Right renal cortex interstitium (tissue), 3 donors: Measurements from ENCODE around the gene ADGRD1. TPM values are rescaled to one million over a fixed set of nuclear protein-coding genes. Genes with fewer than 3 reads are reported as not detected.
"Not testable (repeated sequence)": the region's sequence is repeated elsewhere in the genome, so short reads cannot be mapped to it uniquely, and the experiment has no call there.

Experiments
- DNase-seq, 3 donors: peaks; one replicate each; pipeline ENCODE4 v3.0.0-alpha.2; 2013; ENCODE audit warnings: low read depth in 3 of 3, low spot score in 2 of 3
- polyA plus RNA-seq, 3 donors: library from polyadenylated mRNA; unstranded; fragments of 120-200 nt; gene quantifications; one replicate each; pipeline ENCODE4 v1.2.1, GENCODE V29; 2013; ENCODE audit not compliant: insufficient read length in 3 of 3

The ADGRD1 gene
- polyA plus RNA-seq, 3 donors = 12.5 to 15.5 (median 14.5) TPM

- DNase-seq = no peak
These were observed 16.6 kb upstream of the ADGRD1 start for GRCh38 chr12:130937063-130937462.

GRCh38 chr12:130937546-130937945, 16.2 kb upstream of the ADGRD1 start:
- not testable (repeated sequence) for DNase-seq

DNA sequence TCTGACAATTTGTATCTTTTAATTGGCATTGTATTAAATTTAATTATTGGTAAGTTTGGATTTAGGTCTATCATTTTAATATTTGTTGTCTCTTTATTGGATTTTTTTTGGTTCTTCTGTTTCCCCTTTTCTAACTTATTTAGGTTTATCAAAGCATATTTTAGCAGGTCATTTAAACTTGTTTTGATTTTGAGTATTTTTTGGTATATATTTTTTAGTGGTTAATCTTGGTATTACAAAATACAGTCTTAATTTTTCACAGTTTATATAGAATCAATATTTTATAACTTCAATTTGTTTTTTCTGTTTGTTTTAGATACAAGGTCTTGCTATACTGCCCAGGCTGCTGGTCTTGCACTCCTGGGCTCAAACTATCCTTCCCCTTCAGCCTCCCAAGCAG, 15.5 kb upstream of the ADGRD1 start:
- DNase-seq = no peak

GRCh38 chr12:130944878-130945277, 8.8 kb upstream of the ADGRD1 start:
- no peak for DNase-seq

DNA sequence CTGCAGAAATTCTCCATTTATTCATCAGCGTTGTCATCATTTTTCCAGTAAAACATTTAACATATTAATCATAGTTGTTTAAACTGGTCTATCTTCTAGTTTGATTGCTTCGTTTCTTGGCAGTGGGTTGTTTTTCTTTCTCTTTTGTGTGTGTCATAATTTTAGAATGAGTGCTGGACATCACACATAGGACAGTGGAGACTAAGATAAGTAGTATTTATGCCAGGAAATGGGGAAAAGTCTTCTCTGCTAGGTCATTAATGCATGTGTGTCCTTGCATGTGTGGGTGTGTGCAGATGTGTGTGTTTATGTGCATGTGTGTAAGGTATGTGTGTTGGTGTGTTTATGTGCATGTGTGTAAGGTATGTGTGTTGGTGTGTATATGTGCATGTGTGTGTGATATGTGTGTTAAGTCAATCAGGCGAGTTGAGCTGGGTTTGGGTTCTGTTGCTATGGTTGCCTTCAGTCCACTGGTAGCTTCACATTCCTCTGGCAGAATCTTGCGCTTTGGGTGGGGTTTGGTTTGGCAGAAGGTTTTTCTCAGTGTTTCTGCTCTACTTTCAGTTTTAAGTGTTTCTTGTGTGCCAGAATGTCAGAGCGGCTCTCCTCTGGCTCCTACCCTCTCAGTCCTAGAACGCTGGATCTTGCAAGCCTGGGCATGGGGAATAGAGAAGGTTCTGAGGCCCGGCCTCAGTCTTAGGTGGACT, 7.8 kb upstream of the ADGRD1 start:
- no peak for DNase-seq

DNA sequence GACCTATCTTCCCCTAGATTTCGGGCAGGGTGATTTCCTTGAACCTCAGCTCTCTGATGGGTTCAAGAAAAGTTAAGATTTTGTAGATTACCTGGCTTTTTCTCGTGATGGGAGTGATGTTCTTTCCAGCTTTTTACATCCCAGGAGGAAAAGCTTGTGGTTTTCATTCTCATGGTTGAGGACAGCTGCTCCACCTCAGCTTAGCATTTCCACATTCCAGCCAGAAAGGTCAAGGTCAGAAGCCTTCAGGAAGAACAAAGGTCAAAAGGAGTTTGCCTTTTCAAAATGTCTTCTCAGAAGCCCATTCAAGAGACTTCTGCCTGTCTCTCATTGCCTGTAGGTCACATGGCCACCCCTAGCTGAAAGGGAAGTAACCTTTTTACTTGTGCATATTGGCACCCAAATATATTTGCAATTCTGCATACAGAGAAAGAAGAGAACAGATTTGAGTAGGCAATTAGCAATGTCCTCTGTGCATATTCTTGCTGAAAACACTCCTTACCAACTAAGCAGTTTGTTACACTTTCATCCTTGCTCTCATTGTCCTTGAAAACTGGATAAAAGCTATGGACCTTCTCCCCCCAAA, 6.6 kb upstream of the ADGRD1 start:
- DNase-seq = no peak

- no peak for DNase-seq
These were observed 5.6 kb upstream of the ADGRD1 start for GRCh38 chr12:130948136-130948535.

DNA sequence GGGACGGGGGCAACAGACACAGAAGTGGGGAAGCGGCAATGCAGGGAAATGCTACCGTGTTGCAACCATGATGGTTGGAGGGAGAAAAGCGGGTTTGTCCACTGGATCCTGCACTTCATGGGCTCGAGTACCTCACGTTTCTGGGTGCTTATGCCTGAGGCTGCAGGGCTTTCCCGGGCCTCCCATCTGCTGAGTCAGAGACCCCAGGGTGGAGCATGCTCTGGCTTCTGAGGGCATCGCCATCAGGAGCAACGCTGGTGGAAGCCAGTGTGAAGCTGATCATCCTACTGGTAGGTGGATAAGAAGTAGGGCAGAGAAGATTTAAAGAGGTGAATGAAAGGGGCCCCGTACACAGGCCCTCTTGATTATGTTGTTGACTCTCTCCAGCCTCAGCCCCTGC, 5.0 kb upstream of the ADGRD1 start:
- no peak for DNase-seq

GRCh38 chr12:130949806-130950205, 3.9 kb upstream of the ADGRD1 start:
- no peak for DNase-seq

DNA sequence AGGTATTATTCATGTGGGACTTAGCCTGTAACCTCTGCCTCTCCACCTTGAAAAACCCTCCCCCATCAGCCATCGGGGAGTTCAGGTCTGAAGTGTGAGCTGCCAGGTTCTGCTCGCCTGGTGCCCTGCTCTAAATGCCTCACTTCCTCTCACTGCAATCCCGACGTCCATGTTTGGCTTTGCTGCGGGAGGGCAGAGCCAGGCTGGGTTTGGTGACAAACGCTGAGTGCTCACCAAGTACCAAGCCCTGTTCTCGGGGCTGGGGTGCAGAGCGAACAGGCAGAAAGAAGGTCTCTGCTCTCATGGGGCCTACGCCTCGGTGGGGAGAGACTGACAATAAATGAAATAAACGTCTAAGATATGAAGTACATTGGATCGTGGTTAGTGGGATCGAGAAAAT, 2.1 kb upstream of the ADGRD1 start:
- DNase-seq = no peak

DNA sequence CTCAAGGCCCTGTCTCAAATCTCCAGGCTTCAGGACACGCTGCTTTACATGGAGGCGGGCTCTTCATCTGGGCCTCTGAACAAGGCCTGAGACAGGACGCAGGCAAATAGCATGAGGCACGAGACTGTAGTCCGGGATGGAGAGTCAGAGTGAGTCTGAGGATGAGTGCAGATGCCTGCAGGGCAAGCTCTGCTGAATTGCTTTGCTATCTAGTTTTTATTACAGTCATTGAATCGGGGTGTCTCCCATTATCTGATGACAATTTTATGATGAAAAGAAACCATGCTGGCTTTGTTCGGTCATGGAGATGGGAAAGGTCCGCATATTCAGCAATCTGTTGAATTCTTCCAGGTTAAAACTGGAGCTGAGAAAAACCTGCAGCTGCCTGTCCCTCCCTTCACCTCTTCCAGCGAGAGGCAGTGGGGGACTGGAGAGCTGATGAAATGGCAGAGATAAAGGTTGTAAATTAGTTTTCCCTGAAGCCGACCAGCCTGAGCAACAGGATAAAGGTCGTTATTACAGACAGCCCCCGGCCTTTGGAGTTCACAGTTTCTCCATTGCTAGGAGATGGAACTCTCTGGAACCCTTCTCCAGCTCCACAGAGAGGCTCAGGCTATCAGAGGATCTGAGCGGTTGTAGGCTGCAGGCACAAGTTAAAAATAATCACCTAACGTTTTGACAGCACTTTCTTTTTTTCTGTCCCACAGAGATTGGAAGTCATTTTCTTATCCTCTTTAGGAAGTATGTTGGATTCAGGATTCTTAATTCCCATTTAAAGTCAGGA, 1.3 kb upstream of the ADGRD1 start:
- DNase-seq = no peak

DNA sequence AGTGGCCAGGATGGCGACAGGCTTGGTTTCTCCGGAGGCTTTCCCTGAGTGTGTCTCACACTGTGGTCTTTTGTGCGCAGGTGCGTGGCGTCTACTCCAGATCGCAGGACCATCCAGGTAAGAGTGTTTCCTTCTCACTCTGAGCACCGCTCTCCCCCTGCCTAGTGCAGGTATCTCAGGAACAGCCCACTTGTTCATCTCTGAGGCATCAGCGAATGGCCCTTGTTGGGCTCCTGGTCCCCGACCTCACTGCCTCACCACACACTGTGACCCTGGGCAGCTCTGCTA, 781 bp downstream of the ADGRD1 start:
- no peak for DNase-seq

DNA sequence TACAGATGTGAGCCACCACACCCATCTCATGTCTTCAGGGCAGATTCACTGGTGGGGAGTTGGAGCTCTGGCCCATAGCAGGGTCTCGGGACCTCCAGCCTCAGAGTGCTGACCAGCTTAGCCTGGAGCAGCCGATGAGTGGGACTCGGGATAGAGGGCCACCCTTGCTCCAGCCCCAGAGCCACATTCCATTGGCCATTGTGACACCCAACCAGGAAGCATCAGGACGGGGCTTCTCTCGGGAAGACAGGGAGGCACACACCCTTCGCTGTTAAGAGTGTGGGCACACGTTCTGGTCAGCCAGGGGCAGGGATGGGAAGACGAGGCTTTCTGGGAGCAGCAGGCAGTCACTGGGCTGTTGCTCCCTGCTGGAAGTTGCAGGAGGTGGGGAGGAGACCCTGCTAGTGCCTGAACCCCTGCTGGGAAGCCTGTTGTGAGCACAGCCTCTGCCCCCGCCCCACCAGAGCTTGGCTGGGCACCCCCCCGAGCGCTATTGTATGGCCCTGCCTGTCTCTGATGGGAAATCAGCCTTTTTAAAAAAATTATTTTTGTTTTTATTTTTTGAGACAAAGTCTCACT, 1.6 kb downstream of the ADGRD1 start:
- DNase-seq = no peak

DNA sequence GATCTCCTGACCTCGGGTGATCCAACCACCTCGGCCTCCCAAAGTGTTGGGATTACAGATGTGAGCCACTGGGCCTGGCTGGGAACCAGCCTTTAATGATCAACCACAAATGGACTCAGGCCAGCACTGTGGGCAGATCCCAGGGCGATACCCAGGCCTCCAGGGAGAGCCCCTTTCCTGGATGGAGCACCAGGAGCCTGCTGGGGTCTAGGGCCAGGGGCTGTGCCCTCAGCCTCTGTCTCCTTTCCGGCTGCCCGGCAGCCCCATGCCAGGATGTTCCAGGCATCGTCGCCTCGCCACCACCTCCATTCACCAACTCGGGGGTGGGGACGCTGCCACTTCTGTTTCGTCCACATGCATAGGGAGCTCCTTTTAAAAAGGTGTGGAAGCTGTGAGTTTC, 2.3 kb downstream of the ADGRD1 start:
- no peak for DNase-seq

DNA sequence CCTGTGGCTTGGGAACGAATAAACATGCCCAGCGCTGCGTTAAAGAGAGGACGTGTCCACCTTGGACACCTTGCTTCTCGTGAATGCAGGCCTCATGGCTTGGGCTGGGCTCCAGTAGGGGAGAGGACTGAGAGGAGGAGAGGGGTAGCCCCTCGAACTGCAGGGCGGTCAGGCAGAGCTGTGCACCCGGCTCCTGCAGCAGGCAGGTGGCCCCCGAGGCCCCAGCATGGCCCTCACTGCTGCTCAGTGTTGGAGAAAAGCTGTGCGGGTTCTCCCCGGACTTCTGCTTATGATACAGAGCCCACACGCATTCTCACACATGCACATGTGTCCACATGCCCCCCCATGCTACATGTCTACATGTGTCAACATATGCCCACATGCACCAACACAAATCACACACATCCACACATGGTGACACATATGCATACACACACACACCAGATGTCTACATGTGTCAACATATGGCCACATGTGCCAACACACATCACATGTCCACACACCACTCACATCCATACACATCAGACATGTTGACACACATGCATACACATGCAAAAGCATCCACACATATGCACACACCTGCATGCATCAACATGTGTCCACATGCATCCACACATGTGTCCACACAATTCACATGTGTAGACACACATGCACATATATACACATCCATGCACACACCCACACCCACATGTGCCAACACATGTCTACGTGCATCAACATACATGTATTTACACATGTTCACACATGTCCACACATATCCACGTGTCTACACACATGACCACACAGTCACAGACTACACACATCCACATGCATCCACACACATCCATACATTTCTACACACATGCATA, 3.0 kb downstream of the ADGRD1 start:
- DNase-seq = no peak

DNA sequence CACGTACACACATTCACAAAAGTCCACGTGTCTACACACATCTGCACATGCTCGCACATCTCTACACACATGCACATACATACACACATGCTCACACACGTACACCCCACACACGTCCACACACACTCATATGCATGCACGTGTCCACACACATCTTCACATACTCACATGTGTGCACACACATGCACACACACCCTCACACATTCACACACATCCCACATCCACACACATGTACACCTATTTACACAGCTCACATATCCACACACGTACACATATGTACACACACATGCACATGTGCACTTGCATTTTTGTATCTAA, 3.6 kb downstream of the ADGRD1 start:
- no peak for DNase-seq

DNA sequence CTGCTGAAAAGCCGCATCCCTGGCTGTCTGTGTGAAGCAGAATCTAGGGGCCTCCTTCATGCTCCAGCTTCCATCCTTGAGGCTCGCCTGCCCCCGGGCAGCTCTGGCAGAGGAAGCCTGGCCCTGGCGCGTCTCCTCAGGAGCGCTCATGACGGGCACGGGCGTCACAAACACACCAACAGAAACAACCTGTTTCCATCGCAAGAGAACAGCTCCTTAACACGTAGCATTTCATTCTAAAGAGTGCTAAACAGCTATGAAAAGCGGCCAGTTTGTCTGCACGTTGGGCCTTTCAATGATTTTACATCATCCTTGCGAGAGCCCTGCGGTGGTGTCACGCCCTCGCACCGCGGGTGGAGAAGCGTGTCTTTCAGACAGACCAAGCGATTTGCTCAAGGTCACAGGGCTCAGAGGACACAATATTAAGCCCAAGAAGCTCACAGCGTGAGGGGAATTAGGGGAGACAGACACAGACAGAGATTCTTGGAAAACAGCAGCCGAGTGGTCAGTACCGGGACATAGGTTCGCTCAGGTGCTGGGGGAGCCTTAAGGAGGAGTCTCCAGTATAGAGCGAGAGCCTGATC, 4.9 kb downstream of the ADGRD1 start:
- DNase-seq = no peak

GRCh38 chr12:130959632-130960031, 5.9 kb downstream of the ADGRD1 start:
- no peak for DNase-seq

DNA sequence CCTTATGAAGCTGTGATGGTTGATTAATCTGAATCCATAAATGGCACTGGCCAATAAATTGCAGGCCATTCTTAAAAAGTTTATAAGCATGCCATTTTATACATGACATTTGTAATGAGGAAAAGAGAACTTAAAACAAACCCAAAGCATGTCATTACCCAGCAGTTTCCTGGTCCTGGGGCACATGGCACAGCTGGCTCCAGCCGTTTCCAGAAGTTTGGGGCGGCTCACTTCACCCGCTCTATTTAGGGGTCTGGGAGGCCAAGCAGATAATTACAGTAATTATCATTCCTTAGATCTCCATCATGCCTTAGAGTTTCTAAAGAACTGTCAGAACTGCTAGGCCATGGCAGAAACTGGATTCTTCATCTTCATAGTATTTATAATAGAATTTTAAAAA, 6.4 kb downstream of the ADGRD1 start:
- DNase-seq = no peak

- no peak for DNase-seq
These were observed 7.1 kb downstream of the ADGRD1 start for GRCh38 chr12:130960787-130961186.
